IPS-18c (cell line): Measurements from ENCODE around the gene IMPA2.
A peak's percentile ranks its signal among the peaks of the same experiment; 100 is the strongest.
"Not testable (repeated sequence)": the region's sequence is repeated elsewhere in the genome, so short reads cannot be mapped to it uniquely, and the experiment has no call there.

Experiments used
- H3K4me3 ChIP-seq: 2 replicates; pipeline ENCODE4 v1.7.0; 2013; ENCODE audit warnings: low read depth, mild to moderate bottlenecking, low read length, moderate library complexity; ENCODE audit not compliant: insufficient read depth
- H3K9me3 ChIP-seq: one replicate; pipeline ENCODE4 v1.6.1; 2013; ENCODE audit warnings: mild to moderate bottlenecking, low read length, moderate library complexity; ENCODE audit not compliant: control insufficient read depth, insufficient read depth

Gene IMPA2

DNA sequence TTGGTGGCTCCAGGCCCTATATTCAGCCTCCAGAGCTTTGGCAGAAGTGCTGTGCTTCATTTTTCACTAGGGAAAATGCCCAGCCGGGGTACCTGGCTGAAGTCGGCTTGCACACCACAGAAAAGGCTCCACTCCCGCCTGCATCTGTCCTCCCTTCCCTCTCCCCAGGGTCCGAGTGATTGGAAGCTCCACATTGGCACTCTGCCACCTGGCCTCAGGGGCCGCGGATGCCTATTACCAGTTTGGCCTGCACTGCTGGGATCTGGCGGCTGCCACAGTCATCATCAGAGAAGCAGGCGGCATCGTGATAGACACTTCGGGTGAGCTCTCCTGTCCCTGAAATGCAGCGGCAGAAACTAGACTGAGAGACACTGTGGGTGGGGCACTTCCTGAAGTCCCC is 47.4 kb downstream of the IMPA2 start:
- peaks cover 4% of the 10 kb centered on the region for H3K9me3 ChIP-seq
- no peak overlapping the region for H3K4me3 ChIP-seq

DNA sequence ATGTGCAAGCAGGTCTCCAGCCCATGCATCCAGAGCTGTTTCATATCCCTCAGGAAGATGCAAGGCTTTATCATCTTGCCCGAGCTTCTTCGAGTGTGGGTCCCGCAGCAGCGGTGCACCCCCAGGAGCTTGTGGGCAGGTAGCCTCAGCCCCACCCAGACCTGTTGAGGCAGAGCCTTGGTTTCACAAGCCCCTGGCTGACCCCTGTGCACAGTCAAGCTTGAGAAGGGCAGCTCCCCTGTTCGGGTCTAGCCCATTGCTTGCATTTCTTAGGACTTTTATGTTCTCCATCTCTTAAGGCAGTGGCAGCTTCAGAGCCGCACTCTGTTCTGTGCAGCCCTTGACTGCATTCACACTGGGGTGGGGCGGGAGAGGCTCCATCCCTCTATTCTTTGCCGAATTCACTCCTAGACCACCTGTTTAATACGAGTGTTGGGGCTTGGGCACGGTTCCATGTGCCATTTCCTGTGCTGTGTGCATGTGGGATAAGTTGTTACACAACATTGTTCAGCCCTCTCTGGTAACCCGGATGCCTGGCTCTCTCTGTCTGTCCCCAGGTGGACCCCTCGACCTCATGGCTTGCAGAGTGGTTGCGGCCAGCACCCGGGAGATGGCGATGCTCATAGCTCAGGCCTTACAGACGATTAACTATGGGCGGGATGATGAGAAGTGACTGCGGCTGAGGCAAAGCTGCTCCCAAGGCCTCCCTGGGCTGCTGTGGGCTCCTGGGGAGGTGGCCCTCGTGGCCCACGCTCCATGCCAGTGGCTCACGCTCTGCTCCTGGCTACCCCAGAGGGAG is 48.7 kb downstream of the IMPA2 start:
- Histone ChIP-seq H3K4me3 (no peak overlapping the region), H3K9me3 (peaks cover 4% of the 10 kb centered on the region)

DNA sequence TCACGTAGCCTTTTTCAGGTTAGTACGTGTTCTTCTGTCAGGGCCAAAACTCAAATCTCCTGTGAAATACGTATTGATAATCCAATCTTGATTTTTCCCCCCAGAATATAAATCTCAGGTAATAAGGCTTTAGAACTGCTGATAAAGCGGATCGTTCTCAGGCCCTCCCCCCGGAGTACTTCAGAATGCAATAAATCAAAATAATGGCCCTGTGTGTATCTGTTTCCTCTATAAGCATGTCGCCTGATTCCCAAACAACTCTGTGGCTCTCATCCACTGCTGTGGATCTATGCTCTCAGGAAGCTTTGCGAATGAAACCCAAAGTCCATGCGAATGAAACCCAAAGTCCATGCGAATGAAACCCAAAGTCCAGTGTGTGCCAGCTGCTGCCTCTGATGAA is 49.4 kb downstream of the IMPA2 start:
- Histone ChIP-seq H3K9me3 (peaks cover 4% of the 10 kb centered on the region), H3K4me3 (no peak overlapping the region)

DNA sequence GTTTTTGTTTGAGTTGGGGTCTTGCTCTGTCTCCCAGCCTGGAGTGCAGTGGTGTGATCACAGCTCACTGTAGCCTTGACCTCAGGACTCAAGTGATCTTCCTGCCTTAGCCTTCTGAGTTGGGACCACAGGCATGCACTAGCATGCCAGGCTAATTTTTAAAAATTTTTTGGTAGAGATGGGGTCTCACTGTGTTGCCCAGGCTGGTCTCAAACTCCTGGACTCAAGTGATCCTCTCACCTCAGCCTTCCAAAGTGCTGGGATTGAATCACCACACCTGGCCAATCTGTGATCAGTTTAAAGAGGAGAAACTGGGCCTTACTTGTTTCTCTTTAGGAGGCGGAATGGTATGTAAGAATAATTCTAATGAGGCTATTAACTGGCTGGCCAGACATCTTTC is 49.9 kb downstream of the IMPA2 start:
- Histone ChIP-seq H3K4me3 (no peak overlapping the region), H3K9me3 (peaks cover 4% of the 10 kb centered on the region)

DNA sequence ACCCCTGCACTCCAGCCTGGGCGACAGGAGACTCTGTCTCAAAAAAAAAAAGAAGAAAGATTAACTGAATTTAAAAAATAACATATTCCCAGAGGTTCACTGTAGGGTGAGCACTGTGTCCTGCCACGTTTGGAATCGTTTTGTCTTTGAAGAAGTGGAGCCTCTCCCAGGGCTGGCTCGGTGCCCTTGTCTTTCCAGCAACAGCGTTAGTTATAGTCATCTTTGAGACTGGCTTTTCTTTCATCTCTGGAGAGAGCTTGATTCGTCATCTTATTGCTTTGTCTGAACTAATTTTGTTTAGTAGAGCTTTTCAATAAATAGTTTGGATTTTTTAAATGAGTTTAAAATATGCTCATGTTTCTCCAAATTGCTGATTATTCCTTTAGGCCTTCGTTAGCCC is 50.5 kb downstream of the IMPA2 start:
- Histone ChIP-seq H3K4me3 (no peak overlapping the region), H3K9me3 (peaks cover 4% of the 10 kb centered on the region)

DNA sequence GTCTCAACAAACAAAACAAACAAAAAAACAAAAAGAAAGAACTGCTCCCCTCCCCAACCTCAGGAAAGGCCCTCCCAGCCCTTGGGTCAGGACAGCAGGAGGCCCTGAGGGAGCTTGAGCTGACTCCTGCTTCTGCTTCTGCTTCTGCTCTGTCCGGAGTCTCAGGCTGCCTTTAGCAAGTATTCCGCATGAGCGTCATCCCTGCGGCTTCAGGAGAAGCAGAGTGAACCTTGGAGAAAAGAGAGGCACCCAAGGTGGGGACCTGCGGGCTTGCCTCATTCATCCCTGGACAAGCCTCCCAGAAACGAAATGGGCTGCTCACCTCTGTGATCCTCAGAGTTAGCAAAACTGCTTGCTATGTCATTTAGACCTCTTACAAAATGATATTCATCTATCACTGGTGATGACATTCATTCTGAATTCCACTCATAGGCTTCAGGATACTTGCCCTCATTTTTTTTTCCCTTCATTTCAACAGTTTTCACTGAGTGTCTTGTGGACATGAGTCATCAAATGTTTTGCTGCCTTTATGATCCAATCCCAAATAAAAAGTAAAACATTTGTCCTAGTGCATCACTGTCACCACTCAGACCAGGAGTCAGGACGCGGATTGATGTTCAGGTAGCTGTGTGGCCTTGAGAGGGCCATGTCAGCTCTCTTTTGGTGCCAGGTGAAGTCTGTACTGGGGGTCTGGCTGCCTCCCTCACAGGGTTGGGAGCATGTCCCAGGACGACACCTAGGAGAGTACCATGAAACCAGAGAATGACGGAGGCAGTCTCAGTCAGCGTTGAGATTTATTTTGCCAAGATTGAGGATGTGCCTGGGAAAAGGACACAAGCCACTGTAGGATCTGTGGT is 51.7 kb downstream of the IMPA2 start:
- peaks cover 4% of the 10 kb centered on the region for H3K9me3 ChIP-seq
- H3K4me3 ChIP-seq, result no peak overlapping the region

DNA sequence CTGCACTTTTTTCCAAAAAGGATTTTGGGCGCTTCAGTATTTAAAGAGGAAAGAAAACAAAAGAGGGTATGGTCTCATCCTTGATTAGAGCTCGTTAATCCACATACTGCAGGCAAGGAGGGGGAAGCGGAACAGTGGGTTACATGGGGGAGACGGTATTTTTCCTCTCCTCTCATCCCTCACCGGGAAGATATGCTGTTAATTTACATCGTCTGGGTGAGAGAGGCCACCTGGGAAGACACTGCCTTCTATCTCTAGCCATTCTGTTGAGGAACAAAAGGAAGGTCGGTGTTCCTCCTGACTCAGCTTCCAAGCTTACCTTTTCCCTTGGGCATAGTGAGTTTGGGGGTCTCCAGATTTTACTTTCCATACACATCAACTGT is 52.3 kb downstream of the IMPA2 start:
- Histone ChIP-seq H3K9me3 (peaks cover 4% of the 10 kb centered on the region), H3K4me3 (no peak overlapping the region)

DNA sequence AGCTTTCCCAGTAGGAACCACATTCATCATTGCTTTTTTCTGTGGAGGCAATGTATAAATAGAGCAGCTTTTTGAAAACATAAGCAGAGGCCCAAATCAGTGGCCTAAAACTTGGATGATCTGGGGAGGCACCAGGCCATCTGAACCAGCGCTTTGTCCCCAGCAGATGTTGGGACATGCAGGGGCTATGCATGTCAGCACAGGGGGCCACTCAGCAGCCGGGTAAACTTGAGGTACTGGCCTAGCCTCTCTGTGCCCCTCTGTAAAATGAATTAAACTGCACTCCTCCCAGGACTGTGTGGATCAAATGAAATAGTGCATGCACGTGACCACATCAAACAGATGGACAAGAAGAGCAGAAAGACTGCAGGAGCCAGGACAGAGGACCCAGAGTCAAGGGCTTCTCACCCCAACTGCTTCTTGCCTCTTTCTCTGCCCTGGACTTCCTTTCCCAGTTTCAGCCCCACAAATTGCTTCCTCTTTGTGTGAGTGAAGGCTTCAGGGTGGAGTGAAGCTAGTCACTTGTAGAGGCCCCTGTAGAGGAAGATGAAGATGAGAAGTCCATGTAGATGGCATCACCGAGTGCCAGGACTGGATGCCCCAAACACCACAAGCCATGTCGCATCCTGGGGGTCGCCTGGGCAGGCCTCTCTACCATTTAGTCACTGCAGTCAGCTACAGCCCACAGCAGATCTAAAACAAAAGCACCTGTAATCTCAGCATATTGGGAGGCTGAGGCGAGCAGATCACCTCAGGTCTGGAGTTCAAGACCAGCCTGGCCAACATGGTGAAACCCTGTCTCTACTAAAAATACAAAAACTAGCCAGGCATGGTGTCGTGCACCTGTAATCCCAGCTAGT is 53.2 kb downstream of the IMPA2 start:
- Histone ChIP-seq H3K4me3 (no peak overlapping the region), H3K9me3 (peaks cover 4% of the 10 kb centered on the region)

DNA sequence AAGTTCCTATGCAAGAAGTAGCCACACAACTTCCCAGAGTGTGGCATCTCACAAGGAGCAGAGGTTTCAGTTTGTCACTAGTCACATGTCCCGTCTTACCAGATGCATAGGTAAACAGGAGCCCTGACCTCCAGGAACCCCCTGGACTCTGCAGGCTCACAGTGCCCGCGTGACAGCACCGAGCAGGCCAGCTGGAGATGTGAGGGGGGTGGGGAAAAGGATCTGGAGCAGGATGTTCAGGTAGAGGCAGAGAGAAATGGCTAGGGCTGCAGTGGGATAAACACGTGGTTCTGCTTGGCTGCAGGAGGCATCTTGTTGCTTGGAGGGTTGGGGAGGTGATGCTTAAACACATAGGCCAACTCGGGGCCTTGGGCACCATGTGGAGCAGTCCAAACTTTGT is 54.2 kb downstream of the IMPA2 start:
- H3K4me3 ChIP-seq, result no peak overlapping the region
- H3K9me3 ChIP-seq, result peaks cover 4% of the 10 kb centered on the region

DNA sequence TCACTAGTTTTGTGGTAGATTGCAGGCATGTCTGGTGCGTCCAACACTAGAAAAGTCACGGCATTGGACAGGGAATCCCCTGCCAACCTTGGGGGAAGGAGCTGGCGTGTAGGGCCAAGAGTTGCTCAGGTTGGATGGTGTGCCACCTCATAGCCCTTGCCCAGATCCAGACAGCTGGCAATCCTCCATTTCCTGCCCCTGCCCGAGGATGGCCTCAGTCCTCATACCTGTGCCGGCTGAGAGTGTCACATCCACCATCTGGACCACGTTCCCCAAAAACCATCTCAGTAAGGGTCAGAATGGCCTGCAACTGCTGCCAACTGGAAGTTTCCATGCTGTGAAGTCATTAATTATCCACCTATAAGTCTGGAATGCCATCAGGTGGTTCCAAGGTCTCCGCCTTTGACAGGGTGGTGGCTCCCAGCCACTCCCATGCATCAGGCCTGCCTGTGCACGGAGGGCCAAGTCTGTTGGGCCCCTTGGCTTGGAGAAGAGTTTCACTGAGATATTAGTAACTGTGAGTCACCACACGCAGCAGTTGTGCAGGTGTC is 55.0 kb downstream of the IMPA2 start:
- Histone ChIP-seq H3K9me3 (no peaks in the 10 kb centered on the region), H3K4me3 (no peak overlapping the region)

DNA sequence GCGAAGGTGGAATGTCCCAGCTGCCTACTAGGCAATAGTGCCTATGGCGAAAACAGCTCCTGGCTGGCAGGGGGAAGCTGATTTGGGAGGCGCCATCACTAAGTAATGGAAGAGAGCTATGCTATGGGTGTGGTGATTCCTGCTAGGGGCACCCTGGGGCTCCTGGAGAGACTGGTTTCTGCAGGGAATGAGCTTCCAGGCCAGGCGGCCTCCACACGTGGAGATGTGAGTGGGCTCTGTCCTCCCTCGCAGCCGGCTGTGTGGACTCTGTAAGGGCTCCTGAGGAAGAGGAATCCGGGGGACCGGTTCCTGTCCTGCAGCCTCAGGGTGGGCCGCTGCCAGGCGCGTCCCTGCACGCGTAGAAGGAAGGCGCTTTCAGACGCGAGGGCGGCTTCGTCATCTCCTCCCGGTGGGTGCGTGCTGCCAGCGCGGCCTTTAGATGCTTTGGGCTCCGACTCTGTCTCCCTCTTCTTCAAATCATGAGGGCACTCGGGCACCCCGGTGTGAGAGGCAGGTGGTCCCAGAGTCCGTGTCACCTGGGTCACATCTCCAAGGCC is 56.9 kb downstream of the IMPA2 start:
- Histone ChIP-seq H3K9me3 (no peaks in the 10 kb centered on the region), H3K4me3 (peak overlapping the region; percentile 72)

DNA sequence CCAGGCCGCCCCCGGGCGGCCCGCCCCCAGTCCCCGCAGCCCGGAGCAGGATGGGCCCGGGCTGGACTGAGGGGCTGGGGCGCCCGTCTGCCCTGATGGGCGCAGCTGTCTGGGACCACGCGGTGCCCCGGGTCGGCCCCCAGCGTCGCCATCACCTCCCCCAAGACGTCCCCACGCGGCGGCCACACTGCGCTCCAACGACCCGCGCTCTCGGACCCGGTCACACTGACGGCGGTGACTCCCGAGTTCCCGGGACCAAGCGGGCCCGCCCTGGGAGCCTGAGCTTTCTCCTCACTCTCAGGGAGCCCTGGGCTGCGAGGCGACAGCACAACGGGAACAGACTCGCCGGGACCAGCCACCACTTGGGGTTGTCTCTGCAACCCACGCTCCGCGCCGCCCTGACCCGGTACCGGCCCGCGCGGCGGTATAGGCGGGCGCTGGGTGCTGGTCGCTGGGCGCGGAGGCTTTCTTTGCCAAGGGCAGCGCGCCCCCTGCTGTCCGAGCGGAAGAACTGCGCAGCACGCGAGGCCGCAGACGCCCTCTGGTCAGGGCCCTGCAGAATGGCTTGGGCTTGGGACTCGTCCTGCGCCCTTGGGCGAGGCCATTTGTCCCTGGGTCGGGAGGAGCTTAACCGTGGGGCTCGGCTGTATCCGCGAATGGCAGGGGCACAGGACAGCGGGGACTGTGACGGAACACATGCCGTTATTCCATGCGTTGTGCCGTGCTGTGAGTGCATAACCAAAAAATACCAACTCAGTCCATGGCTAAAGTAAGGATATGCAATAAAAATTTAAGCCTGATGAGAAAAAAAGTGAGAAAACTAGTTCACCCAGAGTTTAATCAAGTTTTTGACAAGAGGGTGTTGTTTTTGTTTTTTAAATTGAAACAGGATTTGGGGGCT is 57.6 kb downstream of the IMPA2 start:
- Histone ChIP-seq H3K9me3 (peaks cover under 1% of the 10 kb centered on the region), H3K4me3 (peak overlapping the region; percentile 72)

DNA sequence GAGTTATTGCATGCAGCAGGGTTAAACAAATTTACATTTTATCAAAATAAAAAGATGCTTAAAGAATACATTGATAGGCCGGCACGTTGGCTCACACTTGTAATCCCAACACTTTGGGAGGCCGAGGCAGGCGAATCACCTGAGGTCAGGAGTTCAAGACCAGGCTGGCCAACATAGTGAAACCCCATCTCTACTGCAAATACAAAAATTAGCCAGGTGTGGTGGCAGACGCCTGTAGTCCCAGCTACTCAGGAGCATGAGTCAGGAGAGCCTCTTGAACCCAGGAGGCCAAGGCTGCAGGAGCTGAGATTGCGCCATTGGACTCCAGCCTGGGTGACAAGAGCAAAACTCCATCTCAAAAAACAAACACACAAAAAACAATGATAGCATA is 58.2 kb downstream of the IMPA2 start:
- not testable (repeated sequence) for H3K9me3 ChIP-seq, H3K4me3 ChIP-seq

DNA sequence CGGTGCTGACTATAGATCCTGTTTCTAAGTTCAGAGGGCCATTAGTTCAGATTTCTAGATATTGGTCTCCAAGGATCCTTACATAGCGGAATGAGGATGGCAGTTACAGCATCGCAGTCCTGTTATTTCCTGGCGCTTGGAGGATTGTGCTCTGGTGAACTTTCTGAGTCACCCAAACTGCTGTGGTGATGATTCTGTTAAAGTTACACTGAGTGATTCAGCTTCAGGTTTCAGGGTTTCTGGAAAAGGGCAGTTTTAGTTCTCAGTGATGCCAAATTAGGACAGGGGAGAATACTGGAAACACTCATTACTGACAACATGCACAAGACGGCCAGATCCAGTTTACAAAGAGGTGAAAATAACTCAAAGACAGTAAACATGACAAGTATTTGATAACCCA is 60.3 kb downstream of the IMPA2 start:
- H3K4me3 ChIP-seq, result no peak overlapping the region

DNA sequence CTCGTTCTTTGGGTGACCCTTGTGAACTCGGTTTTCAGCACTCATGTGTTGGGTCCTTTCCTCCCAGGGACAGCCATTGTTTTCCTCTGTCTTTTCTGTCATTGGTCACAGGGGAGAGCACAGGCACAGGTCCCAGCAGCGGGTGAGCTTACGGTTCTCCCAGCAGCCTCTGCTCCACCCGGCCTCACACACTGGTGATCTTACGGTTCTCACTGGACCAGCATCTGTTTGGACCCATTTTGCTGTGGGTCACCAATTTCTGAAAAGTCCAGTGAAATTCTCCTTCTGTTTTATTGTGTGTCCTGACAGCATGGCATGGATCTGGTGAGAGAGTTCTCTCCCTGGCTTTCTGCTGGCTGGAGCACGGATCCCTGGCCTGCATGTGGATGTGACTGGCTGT is 62.5 kb downstream of the IMPA2 start:
- Histone ChIP-seq H3K9me3 (peaks cover 2% of the 10 kb centered on the region), H3K4me3 (no peak overlapping the region)

More for the DNA sequence above, 60.3 kb downstream of the IMPA2 start:
- peaks cover 2% of the 10 kb centered on the region for H3K9me3 ChIP-seq

DNA sequence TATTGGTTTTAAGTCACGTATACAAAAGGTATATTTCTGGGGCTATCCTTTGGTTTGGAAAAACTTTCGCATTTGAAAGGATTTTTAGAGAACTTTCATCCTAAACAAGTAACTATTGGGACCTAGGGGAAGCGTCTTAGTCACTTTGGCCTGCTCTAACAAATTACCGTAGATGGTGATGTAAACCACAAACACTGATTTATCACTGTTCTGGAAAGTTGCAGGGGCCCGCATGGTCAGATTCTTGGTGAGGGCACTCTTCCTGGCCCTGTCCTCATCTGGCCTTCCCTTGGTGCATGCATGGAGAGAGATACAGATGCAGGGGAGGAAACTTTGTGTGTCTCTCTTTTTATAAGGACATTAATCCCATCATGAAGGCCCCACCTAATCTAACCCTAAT is 63.3 kb downstream of the IMPA2 start:
- Histone ChIP-seq H3K4me3 (no peak overlapping the region), H3K9me3 (peaks cover 2% of the 10 kb centered on the region)
